Measurements from ENCODE around the gene ASTN1.

ASTN1 gene

DNA sequence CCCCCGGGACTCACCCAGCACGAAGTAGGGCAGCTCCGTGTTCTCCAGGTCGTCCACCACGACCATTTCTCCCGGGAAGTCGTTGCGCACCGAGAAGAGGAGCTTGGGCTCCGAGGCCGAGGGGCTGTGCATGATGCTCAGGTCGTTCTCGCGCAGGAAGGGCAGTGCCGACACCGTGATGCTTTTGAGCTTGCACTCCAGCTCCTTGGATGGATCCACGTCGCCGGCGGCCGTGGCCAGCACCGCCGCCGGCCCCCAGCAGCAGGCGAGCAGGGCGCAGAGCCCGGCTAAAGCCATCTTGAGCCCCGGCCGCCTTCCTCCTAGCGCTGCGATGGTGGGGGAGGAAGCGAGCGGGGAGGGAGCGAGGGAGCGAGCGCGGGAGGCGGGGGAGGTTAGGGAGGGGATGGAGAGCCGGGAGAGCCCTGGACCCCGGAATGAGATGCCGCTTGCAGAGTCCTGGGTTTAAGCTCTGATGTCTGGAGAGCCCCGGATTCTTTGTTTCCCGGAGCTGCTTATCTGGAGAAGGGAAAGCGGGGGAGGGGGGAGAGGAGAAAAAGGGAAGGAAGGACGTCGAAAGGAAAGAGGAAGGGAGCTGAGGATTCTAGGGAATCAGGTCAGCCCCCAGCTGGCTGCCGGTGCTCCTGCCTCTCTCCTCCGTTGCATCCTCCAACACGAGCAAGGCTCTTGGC lies at the start of gene ASTN1:
TSS of gene ASTN1 (minus strand) at position 333 of the 689 bp plus-strand sequence. CDS start at position 297, 36 bp downstream.
- DNase-seq, result no peak

DNA sequence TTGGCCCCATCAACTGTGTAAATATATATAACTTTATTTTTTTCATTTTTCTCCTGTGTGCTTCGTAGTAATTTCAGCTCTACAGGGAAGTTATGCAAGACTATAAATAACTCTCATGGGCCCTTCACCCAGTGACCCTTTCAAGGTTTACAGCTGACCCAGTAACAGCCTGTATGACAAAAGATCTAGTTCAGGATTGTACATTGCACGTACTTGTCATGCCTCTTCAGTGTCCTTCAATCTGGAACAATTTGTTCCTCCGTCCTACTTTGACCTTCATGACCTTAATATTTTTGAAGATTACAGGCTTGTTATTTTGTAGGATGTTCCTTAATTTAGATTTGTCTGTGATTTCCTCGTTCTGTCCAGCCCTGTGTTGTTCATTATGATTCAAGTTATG lies 46.7 kb upstream of the ASTN1 start:
- no peak for DNase-seq

DNA sequence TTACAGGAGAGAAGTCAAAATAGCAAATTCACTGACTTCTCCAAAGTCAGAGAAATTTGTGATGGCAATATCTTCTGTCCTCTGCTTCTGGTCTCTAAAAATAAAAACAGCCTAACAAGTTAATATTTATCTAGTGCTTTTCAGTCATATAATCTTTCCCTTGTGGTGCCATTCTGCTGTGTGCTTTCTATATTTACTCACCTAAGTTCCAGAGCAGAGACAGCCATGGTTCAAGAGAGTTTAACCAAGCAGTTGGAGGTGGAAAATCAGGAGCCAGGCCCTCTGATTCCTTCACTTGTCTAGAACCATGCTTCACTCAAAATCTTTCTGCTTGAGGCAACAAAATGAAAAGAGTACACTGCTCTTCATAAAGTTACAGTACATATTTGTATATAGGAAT lies 45.6 kb upstream of the ASTN1 start:
- DNase-seq, result no peak

DNA sequence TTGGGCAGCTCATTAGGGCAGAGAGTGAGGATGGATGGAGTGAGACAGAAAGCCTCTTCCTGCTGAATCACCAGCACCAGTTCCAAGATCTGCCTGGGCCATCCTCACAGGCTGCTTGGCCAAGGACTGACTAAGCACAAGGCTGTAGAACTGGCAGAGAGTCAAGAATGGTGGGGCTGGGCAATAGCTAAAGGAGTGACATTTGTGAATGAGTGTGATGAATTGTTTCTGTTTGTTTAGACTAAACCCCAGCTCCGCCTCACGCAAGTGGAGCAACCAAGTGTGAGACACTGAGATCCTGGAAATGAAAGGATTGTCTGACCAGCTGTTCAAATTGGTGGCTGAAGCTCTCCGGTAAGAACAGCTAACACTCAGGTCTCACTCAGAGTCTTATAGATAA lies 44.8 kb upstream of the ASTN1 start:
- no peak for DNase-seq

DNA sequence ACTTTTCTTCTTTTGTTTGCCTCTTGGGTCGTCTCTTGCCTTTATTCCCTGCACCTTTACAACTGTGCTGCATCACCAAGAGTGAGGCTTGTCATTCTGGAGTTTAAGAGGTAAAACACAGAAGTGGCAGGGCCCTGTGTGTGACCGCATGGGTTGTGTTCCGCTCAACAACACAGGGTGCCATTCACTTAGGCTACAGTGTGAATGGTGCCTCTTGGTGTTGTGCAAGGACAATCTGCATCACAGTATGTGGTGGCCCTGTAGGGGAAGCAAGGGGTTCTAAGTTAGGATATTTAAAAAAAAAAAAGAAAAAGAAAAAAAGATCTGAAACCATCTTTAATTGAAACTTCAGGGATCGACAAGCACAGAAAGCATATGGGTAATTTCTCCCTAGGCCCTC lies 44.4 kb upstream of the ASTN1 start:
- DNase-seq, result no peak

DNA sequence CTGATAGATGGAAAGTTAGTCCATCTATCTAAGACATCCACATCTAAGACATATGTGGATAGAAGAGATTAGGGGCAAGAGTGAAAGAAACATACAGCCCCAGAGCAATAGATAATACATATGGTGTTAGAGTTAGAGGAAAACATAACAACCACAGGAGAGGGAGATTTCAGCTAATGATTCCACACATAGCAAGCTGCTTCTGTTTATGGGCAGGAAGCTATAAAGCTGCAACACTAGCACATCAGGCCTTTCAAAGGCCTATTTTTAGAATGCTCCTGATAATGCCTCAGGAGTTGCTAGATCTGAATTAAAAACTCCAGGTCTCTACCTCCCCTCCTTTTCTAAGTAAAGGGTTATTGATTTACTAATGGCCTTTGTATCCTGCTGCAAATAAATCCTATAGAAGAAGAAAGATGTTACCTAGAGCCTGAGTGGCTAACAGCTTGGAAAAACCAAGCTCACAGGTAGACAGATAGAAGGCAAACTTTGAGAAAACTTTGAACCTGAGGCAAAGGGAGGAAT lies 42.4 kb upstream of the ASTN1 start:
- DNase-seq, result no peak

DNA sequence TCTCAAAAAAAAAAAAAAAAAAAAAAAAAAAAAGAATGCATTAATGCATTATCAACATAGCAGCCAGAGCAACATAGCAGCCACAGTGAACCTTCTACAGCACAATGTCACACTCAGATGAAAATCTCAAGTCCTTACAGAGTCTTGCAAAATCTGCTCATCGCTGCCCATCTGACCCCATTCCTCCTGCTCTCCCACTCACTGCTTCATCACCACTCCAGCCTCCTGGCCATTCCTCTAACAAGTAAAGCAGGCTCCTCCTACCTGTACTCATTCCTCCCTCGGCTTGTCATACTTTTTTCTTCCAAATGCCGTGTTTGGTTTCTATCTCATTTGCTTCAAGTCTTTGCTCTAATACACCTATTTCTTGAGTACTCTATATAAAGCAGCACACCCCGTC lies 35.8 kb upstream of the ASTN1 start:
- DNase-seq, result no peak

DNA sequence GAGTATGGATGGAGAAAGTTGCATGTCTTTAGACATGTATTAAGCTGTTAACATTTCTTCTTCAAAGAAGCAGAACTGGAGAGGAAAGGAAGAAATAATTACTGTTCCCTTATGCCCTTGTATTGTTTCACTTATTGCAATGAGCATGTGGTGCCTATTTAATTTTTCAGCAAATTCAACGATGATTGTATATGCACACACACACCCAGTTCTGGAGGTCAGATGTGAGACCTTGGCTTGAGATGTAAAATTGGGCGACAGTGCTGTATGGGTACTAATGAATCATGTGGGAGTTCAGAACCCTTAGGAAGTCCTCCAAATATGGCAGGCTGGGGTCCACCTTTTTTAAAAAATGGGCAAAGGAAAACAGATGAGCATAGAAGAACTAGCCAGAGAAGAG lies 33.7 kb upstream of the ASTN1 start:
- no peak for DNase-seq

DNA sequence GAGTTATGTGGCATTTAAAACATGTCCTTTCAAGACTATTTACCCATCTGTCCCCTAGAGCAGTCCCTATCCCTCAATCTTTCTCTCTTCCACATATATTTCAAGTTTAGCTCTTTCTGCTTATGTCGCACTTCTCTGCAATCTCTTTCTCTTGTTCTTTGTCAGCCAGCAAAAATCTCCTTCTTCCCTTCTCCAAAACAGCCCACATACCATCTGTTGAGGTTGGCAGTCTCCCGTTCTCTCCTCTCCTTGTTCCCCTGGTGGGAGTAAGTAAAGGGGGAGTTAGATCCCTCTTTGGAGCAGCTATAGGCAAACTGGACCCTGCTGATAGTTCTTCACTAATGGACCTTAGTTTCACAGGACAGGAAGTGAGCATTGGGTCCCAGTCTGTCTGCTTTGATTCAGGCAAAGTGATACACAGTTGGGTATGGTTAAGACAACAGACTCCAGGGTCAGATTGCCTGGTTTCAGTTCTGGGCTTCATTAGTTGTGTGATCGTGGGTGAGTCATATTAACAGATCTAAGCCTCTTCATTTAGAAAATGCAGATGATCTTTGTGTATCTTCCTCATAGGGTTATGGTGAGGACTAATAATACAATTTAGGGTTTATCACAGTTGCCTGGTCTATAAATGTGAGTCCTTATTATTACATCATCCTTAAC lies 25.9 kb upstream of the ASTN1 start:
- no peak for DNase-seq

DNA sequence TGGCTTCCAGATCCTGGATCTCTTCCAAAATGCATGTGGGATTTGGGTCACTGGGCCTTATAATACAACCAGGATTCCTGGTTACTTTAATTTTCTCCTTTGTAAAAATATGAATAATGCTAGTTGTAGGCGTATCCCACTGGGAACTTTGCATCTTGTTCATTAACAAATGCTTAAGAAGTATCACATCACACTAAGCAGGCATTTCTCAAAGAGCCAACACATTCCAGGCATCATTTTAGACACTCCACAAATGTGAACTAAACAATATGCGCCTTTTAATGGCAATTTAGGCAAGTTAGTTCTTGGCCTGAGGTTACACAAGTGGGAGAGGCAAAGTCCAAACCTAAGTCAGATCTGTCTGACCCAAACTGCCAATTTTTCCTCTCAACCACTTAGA lies 22.1 kb upstream of the ASTN1 start:
- DNase-seq, result no peak

DNA sequence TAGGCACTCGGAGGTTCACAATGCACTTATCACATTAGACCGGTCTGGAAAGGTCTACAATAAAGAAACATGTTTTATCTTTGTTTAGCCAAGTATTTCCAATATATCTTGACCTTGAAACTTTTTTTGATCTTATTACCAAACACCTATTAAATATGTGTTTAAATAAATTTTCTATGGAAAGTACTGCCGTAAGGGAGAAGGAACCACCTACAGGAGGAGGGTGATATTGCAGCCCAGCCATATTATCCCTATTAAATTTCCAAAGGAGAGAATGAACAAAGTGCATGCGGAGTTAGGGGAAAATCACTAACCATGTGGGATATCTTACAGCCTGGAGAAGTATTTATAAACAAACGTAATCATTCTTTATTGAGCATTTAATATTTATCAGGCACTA lies 20.7 kb upstream of the ASTN1 start:
- DNase-seq, result no peak

DNA sequence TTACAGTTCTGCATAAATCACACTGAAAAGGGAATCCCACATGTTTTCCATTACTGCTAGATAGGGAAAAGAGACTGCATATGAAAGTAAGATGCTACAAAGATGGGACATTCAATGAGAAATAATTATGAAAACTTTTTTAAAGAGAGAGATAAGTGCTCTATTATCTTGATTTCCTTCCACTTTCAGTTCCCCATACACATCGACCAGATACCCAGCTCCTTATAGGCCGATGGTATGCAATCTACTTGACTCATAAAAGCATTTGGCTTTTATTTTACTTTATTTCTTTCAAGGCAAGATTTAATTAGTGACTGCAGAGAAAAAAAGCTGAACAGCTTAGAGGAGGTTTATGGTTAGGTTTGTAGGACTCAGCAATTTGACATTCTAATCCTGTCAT lies 19.3 kb upstream of the ASTN1 start:
- no peak for DNase-seq

DNA sequence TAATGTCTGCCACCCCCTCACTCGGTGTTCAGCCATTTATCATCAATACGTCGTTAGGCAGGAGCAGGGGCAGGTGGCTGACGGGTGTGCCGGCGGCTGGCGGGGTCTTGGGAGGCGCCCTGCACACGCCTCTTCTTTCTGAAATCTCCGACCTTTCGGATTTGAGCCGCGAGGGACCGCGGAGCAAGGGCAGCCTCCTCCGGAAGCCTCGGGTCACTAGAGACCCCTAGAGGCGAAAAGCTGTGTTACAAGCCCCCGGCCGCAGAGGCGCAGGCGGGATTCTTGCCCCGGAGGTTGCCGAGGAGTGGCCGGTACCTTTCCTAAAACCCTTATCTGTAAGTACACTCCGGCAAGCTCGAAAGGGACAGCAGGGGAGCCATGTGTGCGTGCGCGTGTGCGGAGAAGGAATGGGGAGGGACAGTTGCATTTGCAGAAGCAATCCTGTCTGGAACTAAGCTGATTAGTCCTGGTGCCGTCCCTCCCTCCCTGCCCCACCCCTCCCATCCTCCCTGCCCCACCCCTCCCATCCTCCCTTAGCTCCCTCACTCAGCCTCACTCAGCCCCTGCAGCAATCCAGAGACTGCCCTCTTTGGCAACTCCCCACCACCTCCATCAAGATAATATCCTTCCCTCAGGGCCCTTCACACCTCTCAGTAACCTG lies 17.2 kb upstream of the ASTN1 start:
- DNase-seq, result peak; percentile 7

DNA sequence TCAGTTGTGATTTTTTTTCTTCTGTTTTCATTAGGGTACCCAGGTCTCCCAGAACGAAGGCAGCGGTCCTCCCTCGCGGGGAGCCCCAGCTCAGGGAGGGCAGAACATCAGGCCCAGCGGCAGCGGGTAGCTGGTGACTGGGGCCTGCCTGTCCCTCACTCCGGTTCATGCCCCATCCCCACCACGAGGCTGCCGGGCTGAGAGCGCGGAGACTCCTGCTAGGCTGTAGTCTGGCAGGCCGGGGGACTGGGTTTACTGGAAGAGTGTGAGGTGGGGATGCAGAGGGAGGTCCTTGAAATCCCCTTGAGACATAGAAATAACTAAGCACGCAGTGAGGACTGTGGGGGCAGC lies 16.7 kb upstream of the ASTN1 start:
- no peak for DNase-seq

DNA sequence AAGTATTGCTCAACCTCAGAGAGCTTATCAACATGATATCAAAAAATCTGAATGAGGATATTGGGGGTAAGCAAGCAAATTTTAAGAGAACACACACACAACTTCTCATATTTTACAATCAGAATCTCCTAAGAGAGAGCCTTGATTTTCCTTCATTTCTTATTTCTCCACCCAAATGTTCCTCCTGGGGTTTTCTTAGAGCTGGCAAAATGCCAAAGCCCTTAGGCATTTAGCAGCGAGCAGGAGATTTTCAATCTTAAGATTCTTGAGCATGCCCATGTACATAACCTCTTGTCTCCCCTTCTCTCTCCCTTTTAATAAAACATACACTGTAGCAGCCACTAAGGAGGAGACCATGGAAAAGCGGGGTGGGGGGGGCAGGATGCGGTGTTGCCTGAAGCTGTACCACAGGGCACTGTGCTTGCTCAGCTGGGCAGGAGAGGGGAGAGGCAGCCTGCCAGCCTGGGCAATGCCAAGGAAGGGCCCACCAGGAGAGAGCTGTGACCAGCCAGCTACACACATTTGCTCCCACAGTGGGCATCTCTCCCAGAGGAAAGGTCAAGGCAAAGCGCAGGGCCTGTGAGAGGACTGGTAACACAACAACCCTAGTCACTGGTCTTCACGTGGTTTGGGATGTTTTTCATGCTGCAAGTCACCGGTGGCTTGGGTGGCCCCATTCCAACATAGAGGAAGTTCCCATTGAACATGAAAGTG lies 10.6 kb upstream of the ASTN1 start:
- DNase-seq, result no peak

DNA sequence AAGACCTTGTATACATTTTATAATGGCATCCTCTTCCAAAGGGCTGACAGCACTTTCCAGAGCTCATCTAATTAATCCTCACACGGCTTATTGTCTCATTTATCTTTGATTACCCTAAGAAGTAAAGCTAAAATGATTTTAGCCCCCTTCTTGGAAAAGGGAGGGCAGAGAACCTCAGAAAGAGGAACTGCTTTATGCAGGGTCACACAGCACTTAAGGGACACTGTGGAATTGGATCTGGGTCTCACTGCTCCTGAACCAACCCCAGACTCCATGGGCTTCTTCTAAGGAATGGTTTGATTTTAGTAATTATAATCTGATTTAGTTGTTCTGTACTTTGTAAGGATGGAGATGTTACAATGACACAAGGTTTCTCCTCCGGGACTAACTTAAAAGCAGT lies 9.5 kb upstream of the ASTN1 start:
- no peak for DNase-seq

DNA sequence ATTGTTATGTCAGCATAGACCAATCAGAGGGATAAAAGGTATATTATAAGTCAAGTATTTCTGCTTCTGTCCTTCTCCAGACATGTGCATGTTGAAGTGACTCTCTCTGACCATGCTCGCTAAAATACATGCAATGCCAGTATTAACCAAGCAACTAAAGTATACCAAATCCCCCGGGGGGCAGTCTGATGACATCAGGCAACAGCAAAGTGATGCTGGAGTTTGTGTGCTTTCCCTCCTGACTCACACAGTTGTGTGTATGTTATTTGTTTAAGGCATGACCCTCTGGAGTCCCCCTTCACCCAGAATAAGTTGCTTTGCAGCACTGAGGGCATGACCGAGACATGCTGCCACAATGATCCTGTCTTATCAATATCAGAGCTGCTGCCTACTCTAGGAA lies 8.4 kb upstream of the ASTN1 start:
- DNase-seq, result no peak

DNA sequence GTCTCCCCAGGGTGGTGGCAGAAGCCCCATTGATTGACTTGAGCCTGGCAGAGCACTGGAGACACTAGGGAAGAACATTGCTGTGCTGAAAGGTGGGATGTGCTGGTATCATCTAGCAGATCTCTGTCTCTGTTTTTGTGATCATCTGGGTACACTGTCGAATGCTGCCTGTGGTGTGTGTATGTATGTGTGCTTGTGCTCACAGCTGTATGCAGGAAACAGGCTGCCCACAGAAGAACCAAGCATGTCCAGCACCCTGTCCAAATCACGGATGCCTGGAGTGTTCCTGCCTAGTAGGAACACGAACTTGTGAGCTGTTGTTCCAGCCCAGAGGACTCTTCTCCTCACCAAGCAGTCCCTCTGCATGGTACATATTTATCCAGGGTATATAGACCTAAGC lies 7.8 kb upstream of the ASTN1 start:
- no peak for DNase-seq

DNA sequence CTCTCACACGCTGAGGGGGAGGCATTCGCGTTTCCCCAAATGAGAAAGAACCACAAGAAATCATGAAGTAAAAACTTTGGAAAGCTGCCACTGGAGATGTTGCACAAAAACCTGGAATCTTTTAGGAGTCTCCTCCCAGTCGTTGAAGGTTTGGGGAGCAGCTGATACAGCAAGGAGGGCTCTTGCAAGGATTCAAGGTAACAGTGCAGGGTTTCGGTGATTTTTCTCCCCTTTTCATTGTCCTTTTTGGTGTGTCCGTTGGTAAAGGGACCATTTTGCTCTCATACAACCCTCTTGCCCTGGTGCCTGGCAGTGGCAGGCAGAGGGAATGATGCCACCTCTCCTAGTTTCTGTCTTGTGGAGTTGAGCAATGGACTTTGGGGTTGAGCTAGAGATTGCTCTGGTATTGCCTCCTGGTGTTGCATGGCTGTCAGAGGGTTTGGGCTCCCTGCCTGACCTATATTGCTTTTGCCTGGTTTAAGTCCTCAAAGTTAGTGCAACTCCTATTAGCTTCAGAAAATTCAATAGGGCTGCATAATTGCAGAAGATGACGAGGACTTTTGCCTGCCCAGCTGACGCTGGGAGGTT lies 7.1 kb upstream of the ASTN1 start:
- DNase-seq, result no peak

DNA sequence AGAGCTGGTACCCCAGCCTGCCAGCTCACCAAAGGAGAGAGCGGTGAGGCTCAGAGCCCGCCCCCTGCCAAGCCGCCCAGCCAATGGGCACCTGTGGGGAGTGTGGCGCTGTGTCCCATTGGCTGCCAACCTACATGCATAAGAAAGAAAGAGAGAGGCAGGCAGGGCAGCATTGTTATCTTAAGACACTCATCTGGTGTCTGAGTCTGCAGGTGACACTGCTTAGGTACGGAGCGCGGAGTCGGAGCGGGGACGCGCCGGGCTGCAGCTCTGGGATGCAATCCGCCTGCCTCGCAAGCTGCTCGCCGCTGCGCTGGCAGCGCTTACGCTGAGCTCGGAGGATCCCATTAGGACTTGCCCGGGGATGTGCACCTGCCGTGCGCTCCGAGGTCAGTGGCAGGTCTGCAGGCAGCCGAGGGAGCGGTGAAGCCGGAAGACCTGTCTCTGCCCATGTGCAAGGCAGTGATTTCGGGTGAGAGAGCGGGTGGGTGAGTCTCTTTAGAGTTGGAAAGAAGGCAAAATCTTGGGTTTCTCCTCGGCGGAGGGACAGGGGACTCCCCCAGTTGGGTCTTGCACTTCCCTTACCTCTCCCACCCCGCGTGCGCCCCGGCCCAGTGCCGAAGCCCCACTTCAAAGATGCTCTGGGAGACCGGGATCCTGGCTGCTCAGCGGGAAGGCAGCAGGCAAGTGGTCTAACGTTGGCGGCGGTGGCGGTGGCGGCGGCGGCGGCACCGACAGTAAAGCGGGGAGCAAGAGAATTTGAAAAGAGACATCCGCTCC lies 6.4 kb upstream of the ASTN1 start, which contains the start of gene BRINP2:
TSS of gene BRINP2 (plus strand) at position 203 of the 780 bp plus-strand sequence. CDS start 58,919 bp downstream, outside the sequence.
- no peak for DNase-seq

DNA sequence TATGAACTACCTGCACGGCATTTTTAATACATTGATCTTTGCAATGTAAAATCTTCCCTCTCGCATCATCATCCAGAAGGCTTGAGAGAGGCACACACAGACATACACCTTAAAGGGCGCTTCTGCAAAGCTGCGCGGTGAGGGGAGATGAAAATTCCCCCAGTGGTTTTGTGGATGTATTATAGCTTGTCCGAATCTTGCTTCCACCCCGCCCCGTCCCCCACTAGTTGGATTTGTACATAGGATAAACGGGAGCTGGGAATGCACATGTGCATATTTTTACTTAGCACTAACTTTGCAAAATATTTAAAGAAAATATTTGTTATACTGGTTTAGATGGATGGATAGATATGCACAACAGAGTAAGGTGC lies 542 bp upstream of the ASTN1 start:
- no peak for DNase-seq

DNA sequence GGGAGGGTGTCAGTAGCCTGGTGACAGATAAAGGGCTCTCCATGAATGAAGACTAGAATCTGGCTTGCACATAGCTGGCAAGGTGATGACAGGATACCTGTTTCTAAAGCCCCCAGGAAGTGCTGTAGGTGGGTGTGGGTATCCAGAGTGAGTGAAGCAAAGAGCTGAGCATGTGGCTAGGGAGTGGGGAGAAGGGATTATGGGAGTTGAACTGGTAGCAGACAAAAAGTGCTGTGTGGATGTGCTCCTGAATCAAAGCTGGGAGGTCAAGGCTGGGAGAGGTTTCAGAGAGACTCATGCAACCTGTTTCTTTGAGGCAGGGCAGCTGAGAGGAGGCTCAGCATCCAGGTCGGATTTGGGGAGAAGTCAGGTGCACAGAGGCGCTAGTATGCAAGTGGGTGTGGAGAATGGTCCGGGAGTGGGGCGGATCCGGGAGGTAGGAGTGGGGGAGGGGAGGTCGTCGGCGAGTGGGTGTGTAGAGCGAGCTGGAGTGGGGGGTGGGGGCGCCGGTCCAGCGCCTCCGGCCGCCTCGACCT lies 600 bp downstream of the ASTN1 start:
- DNase-seq, result no peak
